Activated gamma-delta T cell (primary cell): Measurements from ENCODE around the gene GPS2.
"Not testable (repeated sequence)": the region's sequence is repeated elsewhere in the genome, so short reads cannot be mapped to it uniquely, and the experiment has no call there.

ENCODE experiments used
- DNase-seq: peaks from one replicate; lab custom pipeline; 2025; lab: John Stamatoyannopoulos, UW
- total RNA-seq, 2 donors: gene quantifications; one replicate each; lab custom pipeline; 2026; lab: John Stamatoyannopoulos, UW

Gene GPS2
- 6.9 to 7.0 reads per million in 2 donors for total RNA-seq

GRCh38 chr17:7314719-7315569 lies at the start of gene GPS2:
Gene GPS2, minus strand, starts transcription at chr17:7315360. Its CDS starts 308 bp downstream, at chr17:7315052.
- DNase-seq = peak; percentile 93

DNA sequence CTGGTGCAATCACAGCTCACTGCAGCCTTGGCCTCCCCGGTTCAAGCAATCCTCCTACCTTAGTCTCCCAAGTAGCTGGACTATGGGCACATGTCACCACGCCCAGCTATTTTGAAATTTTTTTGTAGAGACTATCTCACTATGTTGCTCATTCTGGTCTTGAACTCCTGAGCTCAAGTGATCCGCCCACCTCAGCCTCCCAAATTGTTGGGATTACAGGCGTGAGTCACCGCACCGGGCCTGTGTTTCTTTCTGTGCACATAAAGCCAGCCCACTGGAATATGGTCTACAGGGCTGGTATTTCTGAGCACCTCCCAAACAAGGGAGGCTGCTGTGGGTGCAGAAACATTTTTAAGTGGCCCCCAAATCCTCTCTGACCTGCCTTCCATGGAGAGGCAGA lies 48.2 kb upstream of the GPS2 start:
- no peak for DNase-seq

DNA sequence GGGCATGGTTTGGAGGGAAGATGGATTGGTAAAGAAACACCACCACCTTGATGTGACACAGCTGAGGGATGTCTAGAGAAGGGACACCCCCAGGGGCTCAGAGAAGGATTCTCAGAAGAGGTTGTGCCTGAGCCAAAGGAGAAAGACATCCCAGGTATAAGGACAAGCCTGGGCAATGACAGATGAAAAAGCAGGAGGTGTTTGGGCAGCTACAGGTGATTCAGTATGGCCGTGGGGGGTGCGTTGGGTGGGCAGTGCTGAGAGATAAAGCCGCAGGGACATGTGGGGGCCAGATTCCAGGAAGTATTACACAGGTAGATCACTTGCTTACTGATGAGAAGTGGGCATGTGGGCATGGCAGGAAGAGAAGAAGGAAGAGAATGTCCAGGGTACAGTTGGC lies 46.7 kb upstream of the GPS2 start:
- DNase-seq = no peak

DNA sequence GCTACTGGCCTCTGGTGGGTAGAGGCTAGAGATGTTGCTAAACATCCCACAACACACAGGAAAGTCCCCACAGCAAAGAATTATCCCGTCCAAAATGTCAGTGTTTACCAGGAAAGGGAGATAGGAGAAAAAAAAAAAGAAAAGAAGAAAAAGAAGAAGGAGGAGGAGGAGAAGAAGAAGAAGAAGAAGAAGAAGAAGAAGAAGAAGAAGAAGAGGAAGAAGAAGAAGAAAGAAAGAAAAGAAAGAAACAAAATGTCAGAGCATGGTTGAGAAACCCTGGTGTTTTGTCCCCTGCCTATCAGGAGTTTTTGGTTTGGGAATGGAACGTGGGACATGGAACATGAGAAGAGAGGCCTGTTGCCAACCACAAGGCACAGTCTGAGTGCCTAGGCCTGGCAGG lies 42.2 kb upstream of the GPS2 start:
- no peak for DNase-seq

GRCh38 chr17:7356756-7357155 lies 41.6 kb upstream of the GPS2 start:
- no peak for DNase-seq

GRCh38 chr17:7356072-7356549 lies 41.0 kb upstream of the GPS2 start:
- peak; percentile 46 for DNase-seq

- DNase-seq = no peak
Measured at GRCh38 chr17:7355573-7355972, 40.4 kb upstream of the GPS2 start.

GRCh38 chr17:7355053-7355452 lies 39.9 kb upstream of the GPS2 start, which contains the start of gene TMEM95:
Gene TMEM95, plus strand, starts transcription at chr17:7355156. Its CDS starts 49 bp downstream, at chr17:7355205.
- DNase-seq = no peak

- no peak for DNase-seq
Measured at GRCh38 chr17:7354262-7354843, 39.2 kb upstream of the GPS2 start.

DNA sequence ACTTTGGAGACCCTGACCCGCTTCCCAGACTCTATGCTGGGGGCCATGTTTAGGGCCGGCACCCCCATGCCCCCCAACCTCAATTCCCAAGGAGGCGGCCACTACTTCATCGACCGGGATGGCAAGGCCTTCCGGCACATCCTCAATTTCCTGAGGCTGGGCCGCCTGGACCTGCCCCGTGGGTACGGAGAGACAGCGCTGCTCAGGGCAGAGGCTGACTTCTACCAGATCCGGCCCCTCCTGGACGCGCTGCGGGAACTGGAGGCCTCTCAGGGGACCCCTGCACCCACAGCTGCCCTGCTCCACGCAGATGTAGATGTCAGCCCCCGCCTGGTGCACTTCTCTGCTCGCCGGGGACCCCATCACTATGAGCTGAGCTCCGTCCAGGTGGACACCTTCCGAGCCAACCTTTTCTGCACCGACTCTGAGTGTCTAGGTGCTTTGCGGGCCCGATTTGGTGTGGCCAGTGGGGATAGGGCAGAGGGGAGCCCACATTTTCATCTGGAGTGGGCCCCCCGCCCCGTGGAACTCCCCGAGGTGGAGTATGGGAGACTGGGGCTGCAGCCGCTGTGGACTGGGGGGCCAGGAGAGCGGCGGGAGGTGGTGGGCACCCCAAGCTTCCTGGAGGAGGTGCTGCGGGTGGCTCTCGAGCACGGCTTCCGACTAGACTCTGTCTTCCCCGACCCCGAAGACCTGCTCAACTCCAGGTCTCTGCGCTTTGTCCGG lies 37.9 kb upstream of the GPS2 start:
- DNase-seq = no peak

- DNase-seq = no peak
Measured at GRCh38 chr17:7352503-7352889, 37.3 kb upstream of the GPS2 start.

GRCh38 chr17:7351665-7352502 lies 36.7 kb upstream of the GPS2 start, which contains the start of gene KCTD11:
Gene KCTD11, plus strand, starts transcription at chr17:7352162.
- peak; percentile 91 for DNase-seq

DNA sequence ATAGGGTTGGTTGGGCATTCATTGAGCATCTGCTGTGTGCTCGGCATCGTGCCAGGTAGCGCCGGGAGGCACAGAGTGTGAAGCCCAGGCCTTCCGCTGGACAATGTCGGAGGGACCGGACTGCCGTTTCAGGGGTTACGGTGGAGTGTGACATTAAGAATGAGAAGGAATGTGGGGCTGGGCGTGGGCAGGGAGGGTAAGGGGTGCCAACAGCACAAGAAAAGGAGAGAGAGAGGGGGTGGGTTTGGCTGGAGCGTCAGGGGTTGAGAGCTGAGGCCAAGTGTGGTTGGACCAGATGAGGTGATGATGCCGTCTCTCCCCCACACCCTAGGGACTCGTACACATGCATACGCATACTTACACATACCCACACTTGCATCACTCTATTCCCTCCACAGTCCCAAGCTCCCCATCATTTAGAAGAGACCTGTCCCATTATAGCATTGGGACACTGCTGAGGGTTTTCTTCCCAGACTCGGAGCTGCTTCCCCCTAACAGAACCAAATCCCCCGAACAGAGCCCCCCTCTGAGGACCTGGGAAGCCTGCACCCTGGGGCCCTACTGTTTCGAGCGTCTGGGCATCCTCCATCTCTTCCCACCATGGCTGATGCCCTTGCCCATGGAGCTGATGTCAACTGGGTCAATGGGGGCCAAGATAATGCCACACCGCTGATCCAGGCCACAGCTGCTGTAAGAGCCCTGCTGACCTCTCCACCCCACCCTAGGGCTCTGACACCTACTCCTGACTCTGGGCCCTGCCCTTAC lies 33.5 kb upstream of the GPS2 start:
- no peak for DNase-seq

- DNase-seq = no peak
Measured at GRCh38 chr17:7347630-7348477, 32.7 kb upstream of the GPS2 start.

DNA sequence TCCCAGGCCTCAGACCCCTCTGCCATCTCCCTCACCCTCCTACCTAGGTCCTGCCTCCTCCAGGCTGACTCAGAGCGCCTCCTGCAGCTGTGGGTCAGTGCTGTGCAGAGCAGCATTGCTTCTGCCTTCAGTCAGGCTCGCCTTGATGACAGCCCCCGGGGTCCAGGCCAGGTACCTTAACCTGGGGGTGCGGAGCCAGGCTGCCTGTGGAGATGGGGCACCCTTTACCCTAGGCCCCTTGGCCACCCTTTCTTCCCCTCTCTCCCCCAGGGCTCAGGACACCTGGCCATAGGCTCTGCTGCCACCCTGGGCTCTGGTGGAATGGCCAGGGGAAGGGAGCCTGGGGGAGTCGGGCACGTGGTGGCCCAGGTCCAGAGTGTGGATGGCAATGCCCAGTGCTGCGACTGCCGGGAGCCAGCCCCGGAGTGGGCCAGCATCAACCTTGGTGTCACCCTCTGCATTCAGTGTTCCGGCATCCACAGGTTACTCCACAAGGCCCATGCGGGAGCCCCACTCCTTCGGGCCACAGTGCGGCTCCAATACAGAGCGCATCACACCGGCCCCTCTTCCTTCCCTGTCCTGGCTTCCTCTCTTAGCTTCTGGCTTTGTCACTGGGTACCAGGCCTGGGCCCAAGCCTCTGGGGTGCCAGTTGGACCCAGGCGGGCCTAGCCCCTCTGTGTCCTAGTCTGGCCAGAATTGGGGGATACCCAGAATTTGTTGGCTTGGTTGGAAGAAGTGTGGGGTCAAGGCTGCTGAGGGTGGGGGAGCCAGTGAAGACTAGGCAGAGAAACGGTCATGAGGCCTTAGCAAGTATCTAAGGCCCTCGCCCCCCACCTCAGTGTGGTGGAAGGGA lies 31.8 kb upstream of the GPS2 start:
- DNase-seq = no peak

DNA sequence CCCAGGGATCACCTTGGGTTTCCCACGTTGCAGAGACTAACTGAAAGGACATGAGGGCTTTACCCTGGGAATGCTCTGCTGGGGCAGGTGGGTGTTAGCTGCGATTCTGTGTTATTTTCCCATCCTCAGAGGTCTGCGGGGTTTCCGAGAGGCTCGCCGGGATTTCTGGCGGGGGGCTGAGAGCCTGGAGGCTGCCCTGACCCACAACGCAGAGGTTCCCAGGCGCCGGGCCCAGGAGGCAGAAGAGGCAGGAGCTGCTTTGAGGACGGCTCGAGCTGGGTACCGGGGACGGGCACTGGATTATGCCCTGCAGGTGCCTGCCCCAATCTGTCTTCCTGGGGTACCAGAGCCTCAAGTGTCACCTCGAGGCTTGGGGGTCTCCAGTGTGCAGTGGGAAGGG lies 28.1 kb upstream of the GPS2 start:
- no peak for DNase-seq

DNA sequence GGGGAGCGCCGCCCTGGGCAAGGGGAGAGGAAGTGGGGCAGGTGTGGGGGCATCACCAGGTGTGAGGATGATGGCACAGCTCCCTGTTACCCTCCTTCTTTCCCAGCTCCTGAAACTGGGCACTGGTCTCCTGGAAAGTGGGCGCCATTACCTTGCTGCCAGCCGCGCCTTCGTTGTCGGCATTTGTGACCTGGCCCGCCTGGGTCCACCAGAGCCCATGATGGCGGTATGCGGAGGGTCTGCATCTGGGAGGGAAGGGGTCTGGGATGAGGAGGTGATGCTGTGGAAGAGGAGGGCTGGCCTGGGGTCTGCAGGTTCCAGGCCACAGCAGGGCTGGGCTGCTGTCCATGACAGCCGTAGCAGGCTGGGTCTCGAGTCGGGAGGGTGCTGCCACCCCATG lies 26.7 kb upstream of the GPS2 start:
- no peak for DNase-seq

DNA sequence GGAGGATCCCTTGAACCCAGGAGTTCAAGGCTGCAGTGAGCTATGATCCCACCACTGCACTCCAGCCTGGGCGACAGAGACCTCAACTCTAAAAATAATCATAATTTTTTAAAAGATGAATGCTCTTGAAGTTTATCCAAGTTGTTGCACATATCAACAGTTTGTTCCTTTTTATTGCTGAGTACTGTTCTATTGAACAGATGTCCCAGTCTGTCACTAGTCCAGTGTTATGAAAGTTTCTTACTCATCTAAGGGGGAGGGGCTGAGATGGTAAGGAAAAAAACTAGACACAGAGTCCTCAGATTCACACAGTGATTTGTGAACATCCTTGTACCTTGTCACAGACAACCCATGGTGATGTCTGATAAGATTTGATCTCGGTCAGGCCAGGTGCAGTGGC lies 25.0 kb upstream of the GPS2 start:
- DNase-seq = no peak

GRCh38 chr17:7337600-7337999 lies 22.4 kb upstream of the GPS2 start:
- DNase-seq = not testable (repeated sequence)
